ENCODE measurements around the gene ZNF511.

DNA sequence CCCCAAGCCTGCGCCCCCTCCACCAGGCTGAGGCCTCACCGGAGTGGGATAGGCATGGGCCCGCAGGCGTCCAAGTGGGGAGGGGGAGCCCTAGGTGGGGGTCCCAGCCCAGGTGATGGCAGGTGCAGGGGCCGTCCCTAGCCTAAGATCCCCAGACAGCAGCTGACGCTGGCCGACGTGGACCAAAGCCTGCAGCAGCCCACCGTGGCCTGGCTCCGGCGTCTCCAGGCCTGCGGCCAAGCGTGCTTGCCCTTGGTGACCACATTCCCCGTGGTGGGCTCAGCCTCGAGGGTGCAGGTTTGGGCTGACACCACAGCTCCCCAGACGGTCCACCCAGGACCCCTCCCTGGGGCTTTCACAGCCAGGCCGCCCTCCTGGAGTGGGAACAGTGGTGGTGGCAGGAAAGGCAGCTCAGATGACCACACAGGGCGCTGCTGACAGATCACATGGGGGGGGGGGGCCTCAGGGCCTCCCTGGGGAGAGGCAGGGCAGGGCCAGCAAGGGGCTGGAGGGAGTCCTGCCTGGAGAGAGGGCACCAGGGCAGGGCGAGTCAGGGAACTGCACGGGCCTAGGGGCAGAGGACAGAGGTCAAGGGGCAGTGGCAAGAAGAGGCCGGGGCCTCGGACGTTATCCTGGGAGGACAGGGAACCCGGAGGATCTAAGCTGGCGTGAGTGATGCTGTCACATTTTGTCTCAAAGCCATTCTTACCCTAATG is 31.3 kb upstream of the ZNF511 start:
- TF ChIP-seq CEBPB (IDR thresholded peaks at IDR 0.05; ENCODE audit: low read depth) (no peak), SRF (IDR thresholded peaks at IDR 0.05; ENCODE audit: low read depth) (no peak), SP1 (IDR thresholded peaks at IDR 0.05; ENCODE audit: low read depth) (no peak), POLR2AphosphoS5 (IDR thresholded peaks at IDR 0.05; ENCODE audit: low read depth, low read length) (no peak), ZFX (IDR thresholded peaks at IDR 0.05) (no peak), TCF7L2 (IDR thresholded peaks at IDR 0.05; ENCODE audit: borderline replicate concordance, extremely low read depth, insufficient read depth, insufficient read length) (no peak)
- TF ChIP-seq, protein P1, sequence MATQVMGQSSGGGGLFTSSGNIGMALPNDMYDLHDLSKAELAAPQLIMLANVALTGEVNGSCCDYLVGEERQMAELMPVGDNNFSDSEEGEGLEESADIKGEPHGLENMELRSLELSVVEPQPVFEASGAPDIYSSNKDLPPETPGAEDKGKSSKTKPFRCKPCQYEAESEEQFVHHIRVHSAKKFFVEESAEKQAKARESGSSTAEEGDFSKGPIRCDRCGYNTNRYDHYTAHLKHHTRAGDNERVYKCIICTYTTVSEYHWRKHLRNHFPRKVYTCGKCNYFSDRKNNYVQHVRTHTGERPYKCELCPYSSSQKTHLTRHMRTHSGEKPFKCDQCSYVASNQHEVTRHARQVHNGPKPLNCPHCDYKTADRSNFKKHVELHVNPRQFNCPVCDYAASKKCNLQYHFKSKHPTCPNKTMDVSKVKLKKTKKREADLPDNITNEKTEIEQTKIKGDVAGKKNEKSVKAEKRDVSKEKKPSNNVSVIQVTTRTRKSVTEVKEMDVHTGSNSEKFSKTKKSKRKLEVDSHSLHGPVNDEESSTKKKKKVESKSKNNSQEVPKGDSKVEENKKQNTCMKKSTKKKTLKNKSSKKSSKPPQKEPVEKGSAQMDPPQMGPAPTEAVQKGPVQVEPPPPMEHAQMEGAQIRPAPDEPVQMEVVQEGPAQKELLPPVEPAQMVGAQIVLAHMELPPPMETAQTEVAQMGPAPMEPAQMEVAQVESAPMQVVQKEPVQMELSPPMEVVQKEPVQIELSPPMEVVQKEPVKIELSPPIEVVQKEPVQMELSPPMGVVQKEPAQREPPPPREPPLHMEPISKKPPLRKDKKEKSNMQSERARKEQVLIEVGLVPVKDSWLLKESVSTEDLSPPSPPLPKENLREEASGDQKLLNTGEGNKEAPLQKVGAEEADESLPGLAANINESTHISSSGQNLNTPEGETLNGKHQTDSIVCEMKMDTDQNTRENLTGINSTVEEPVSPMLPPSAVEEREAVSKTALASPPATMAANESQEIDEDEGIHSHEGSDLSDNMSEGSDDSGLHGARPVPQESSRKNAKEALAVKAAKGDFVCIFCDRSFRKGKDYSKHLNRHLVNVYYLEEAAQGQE (IDR thresholded peaks at IDR 0.05; ENCODE audit: low read depth): no peak
- TF ChIP-seq, protein P2, sequence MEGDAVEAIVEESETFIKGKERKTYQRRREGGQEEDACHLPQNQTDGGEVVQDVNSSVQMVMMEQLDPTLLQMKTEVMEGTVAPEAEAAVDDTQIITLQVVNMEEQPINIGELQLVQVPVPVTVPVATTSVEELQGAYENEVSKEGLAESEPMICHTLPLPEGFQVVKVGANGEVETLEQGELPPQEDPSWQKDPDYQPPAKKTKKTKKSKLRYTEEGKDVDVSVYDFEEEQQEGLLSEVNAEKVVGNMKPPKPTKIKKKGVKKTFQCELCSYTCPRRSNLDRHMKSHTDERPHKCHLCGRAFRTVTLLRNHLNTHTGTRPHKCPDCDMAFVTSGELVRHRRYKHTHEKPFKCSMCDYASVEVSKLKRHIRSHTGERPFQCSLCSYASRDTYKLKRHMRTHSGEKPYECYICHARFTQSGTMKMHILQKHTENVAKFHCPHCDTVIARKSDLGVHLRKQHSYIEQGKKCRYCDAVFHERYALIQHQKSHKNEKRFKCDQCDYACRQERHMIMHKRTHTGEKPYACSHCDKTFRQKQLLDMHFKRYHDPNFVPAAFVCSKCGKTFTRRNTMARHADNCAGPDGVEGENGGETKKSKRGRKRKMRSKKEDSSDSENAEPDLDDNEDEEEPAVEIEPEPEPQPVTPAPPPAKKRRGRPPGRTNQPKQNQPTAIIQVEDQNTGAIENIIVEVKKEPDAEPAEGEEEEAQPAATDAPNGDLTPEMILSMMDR (IDR thresholded peaks at IDR 0.05 in 2 of 3, conservative IDR thresholded peaks at IDR 0.05 in 1 of 3; ENCODE audit: borderline replicate concordance in 1 of 3, insufficient read depth in 1 of 3, low read depth in 2 of 3, low read length in 2 of 3): no peak

All from HCT116 (cell line).